Liver (tissue), 9 donors: ENCODE measurements around the gene CIDEA. TPM values are rescaled to one million over a fixed set of nuclear protein-coding genes. Genes with fewer than 3 reads are reported as not detected.

ENCODE experiments used
- DNase-seq: peaks from one replicate; pipeline ENCODE4 v3.0.0-alpha.2; 2017; ENCODE audit warnings: low spot score
- H3K27ac ChIP-seq, 2 donors: one replicate each; pipeline ENCODE4 v1.7.0; 2013; ENCODE audit warnings: inconsistent platforms in 2 of 2, low read length in 2 of 2, control low read depth in 1 of 2, low read depth in 1 of 2, mild to moderate bottlenecking in 1 of 2
- H3K27me3 ChIP-seq, 4 donors: one replicate each; pipeline versions ENCODE4 v1.6.1 to v1.7.0; 2013; ENCODE audit warnings: low read length in 3 of 4, inconsistent platforms in 1 of 4, mild to moderate bottlenecking in 1 of 4, moderate library complexity in 1 of 4; ENCODE audit not compliant: control insufficient read depth in 4 of 4, insufficient read depth in 4 of 4
- H3K36me3 ChIP-seq, 4 donors: one replicate each; pipeline versions ENCODE4 v1.6.1 to v1.7.0; 2013; ENCODE audit warnings: low read length in 3 of 4, mild to moderate bottlenecking in 3 of 4, low read depth in 1 of 4, moderate library complexity in 1 of 4; ENCODE audit not compliant: control insufficient read depth in 4 of 4, insufficient read depth in 3 of 4
- H3K4me1 ChIP-seq, 4 donors: one replicate each; pipeline versions ENCODE4 v1.6.1 to v1.7.0; 2013; ENCODE audit warnings: low read length in 3 of 4, mild to moderate bottlenecking in 3 of 4, moderate library complexity in 1 of 4; ENCODE audit not compliant: control insufficient read depth in 4 of 4, insufficient read depth in 4 of 4
- H3K4me3 ChIP-seq, 3 donors: one replicate each; pipeline versions ENCODE4 v1.6.1 to v1.7.0; 2013; ENCODE audit warnings: low read length in 3 of 3, control low read depth in 1 of 3, low read depth in 1 of 3, mild to moderate bottlenecking in 1 of 3
- H3K9ac ChIP-seq, 2 donors: one replicate each; pipeline ENCODE4 v1.7.0; 2013; ENCODE audit warnings: low read length in 2 of 2, mild to moderate bottlenecking in 2 of 2, moderate library complexity in 2 of 2, control low read depth in 1 of 2, low read depth in 1 of 2
- H3K9me3 ChIP-seq, 4 donors: one replicate each; pipeline versions ENCODE4 v1.6.1 to v1.7.0; 2013; ENCODE audit warnings: low read length in 3 of 4; ENCODE audit not compliant: control insufficient read depth in 4 of 4
- ATF3 ChIP-seq: IDR thresholded peaks from 2 replicates; pipeline ENCODE4 v1.6.1; 2016; ENCODE audit warnings: antibody characterized with exemption
- CTCF ChIP-seq: fragments of 150-350 bp; IDR thresholded peaks from 2 replicates; pipeline ENCODE4 v1.5.1; 2017; ENCODE audit warnings: improper control_type of control experiment, low read depth, low read length; ENCODE audit not compliant: missing input control
- EGR1 ChIP-seq, 2 donors: IDR thresholded peaks; 2 replicates each; pipeline ENCODE4 v1.6.1; 2016 to 2018; ENCODE audit warnings: antibody characterized with exemption in 2 of 2, low read depth in 2 of 2
- FOXA1 ChIP-seq: IDR thresholded peaks from 2 replicates; pipeline ENCODE4 v1.6.1; 2016; ENCODE audit warnings: antibody characterized with exemption
- FOXA2 ChIP-seq: IDR thresholded peaks from 2 replicates; pipeline ENCODE4 v1.6.1; 2016; ENCODE audit warnings: antibody characterized with exemption
- GABPA ChIP-seq, 2 donors: IDR thresholded peaks in 1 of 2; conservative IDR thresholded peaks in 1 of 2; 2 replicates each; pipeline ENCODE4 v1.6.1; 2016; ENCODE audit warnings: antibody characterized with exemption in 2 of 2, mild to moderate bottlenecking in 1 of 2, moderate library complexity in 1 of 2
- HNF4A ChIP-seq, 2 donors: conservative IDR thresholded peaks; 2 replicates each; pipeline ENCODE4 v1.6.1; 2016; ENCODE audit warnings: antibody characterized with exemption in 2 of 2, mild to moderate bottlenecking in 2 of 2
- HNF4G ChIP-seq: IDR thresholded peaks from 2 replicates; pipeline ENCODE4 v1.6.1; 2016; ENCODE audit warnings: antibody characterized with exemption
- JUND ChIP-seq, 2 donors: IDR thresholded peaks; 2 replicates each; pipeline ENCODE4 v1.6.1; 2016; ENCODE audit warnings: antibody characterized with exemption in 2 of 2
- MAX ChIP-seq: IDR thresholded peaks from 2 replicates; pipeline ENCODE4 v1.6.1; 2016; ENCODE audit warnings: antibody characterized with exemption
- REST ChIP-seq: IDR thresholded peaks from 2 replicates; pipeline ENCODE4 v1.6.1; 2016; ENCODE audit warnings: antibody characterized with exemption, mild to moderate bottlenecking
- RXRA ChIP-seq, 2 donors: IDR thresholded peaks; 2 replicates each; pipeline ENCODE4 v1.6.1; 2017 to 2018; ENCODE audit warnings: antibody characterized with exemption in 2 of 2, mild to moderate bottlenecking in 1 of 2
- SP1 ChIP-seq: IDR thresholded peaks from 2 replicates; pipeline ENCODE4 v1.6.1; 2018; ENCODE audit warnings: antibody characterized with exemption, mild to moderate bottlenecking
- TAF1 ChIP-seq: conservative IDR thresholded peaks from 2 replicates; pipeline ENCODE4 v1.6.1; 2016; ENCODE audit warnings: antibody characterized with exemption, mild to moderate bottlenecking
- ZBTB33 ChIP-seq: IDR thresholded peaks from 2 replicates; pipeline ENCODE4 v1.6.1; 2016; ENCODE audit warnings: antibody characterized with exemption
- WGBS: extraction: QIAGEN DNeasy Blood & Tissue Kit; methylation state at CpG from one replicate; pipeline ENCODE4 v1.1.7; 2013; 5-methylcytosine and 5-hydroxymethylcytosine counted together
- polyA plus RNA-seq, 2 donors: library from polyadenylated mRNA; stranded (reverse) in 1 of 2; unstranded in 1 of 2; fragments of 200-250 nt in 1 of 2; fragments of >200 nt in 1 of 2; fragmentation: Nextera tagmentation in 1 of 2; extraction: Ambion mirVana in 1 of 2; gene quantifications; one replicate each; pipeline versions ENCODE4 v1.2.1 to v1.2.3, GENCODE V29; 2013 to 2015
- total RNA-seq, 2 donors: library from RNA; depleted of rRNA; stranded (reverse); fragments of >200 nt; gene quantifications; one replicate each; pipeline ENCODE4 v1.2.3, GENCODE V29; 2014
- donor health status: healthy.
- donor health status: healthy.
- donor health status: healthy.
- donor health status: healthy.
- donor health status: healthy.

The CIDEA gene
- total and polyA plus RNA-seq, 4 donors, result not detected

- H3K4me1 ChIP-seq, result peaks cover 0 to 11% (median 8%) of the 10 kb centered on the region in 4 donors
- DNase-seq, result no peak
- no peaks in the 10 kb centered on the region for H3K36me3 ChIP-seq
- no peaks in the 10 kb centered on the region for H3K9me3 ChIP-seq
- H3K4me3 ChIP-seq, result no peak overlapping the region
- peaks cover 0 to 6% (median 4%) of the 10 kb centered on the region in 4 donors for H3K27me3 ChIP-seq
- TF ChIP-seq JUND (IDR thresholded peaks at IDR 0.05) (no peak), HNF4G (no peak), ZBTB33 (no peak), GABPA (IDR thresholded peaks at IDR 0.05 in 1 of 2, conservative IDR thresholded peaks at IDR 0.05 in 1 of 2) (no peak), EGR1 (IDR thresholded peaks at IDR 0.05; ENCODE audit: low read depth in 2 of 2) (no peak), SP1 (no peak), FOXA1 (no peak), TAF1 (no peak), MAX (no peak), HNF4A (conservative IDR thresholded peaks at IDR 0.05) (no peak), ATF3 (no peak), FOXA2 (no peak)
- no peak overlapping the region for H3K27ac ChIP-seq
- 90% methylated on average over 2 of the region's 2 CpGs for WGBS
- no peak overlapping the region for H3K9ac ChIP-seq
These were observed 35.9 kb downstream of the CIDEA start for GRCh38 chr18:12290086-12290485.

GRCh38 chr18:12291161-12291560 lies 37.0 kb downstream of the CIDEA start:
- Histone ChIP-seq H3K9ac (no peak overlapping the region), H3K4me1 (peaks cover 0 to 11% (median 8%) of the 10 kb centered on the region in 4 donors), H3K27me3 (peaks cover 0 to 5% (median 4%) of the 10 kb centered on the region in 4 donors), H3K36me3 (no peaks in the 10 kb centered on the region), H3K9me3 (no peaks in the 10 kb centered on the region), H3K4me3 (no peak overlapping the region), H3K27ac (no peak overlapping the region)
- WGBS, result 80% methylated on average over 6 of the region's 6 CpGs
- DNase-seq, result no peak
- TF ChIP-seq REST (no peak), EGR1 (IDR thresholded peaks at IDR 0.05; ENCODE audit: low read depth in 2 of 2) (no peak), RXRA (IDR thresholded peaks at IDR 0.05) (no peak), GABPA (IDR thresholded peaks at IDR 0.05 in 1 of 2, conservative IDR thresholded peaks at IDR 0.05 in 1 of 2) (no peak), CTCF (no peak), HNF4A (conservative IDR thresholded peaks at IDR 0.05) (no peak)
